ENCODE data around the gene PHKG1. TPM values are rescaled to one million over a fixed set of nuclear protein-coding genes. Genes with fewer than 3 reads are reported as not detected.

PHKG1 gene
- not detected in 2 replicates for total RNA-seq

GRCh38 chr7:56092789-56093531 is at the start of gene PHKG1:
PHKG1 (minus strand) TSS chr7:56092952; CDS start chr7:56088941, 4,011 bp downstream.

GRCh38 chr7:56115852-56116538 is 23.2 kb upstream of the PHKG1 start, which contains the start of gene NUPR2:
NUPR2 (minus strand) TSS chr7:56116417; CDS start chr7:56116314, 103 bp downstream.

GRCh38 chr7:56106108-56107073 is 13.6 kb upstream of the PHKG1 start, which contains the start of gene CHCHD2:
CHCHD2 (minus strand) TSS chr7:56106476; CDS start chr7:56106413, 63 bp downstream.

GRCh38 chr7:56063882-56064625 is 28.7 kb downstream of the PHKG1 start, which contains the start of gene SUMF2:
SUMF2 (plus strand) TSS chr7:56064286; CDS start chr7:56064312, 26 bp downstream.

GRCh38 chr7:56051339-56052191 is 41.2 kb downstream of the PHKG1 start, which contains the start of the genes CCT6A and PSPH:
CCT6A (plus strand) TSS chr7:56051765; CDS start chr7:56051849, 84 bp downstream.
PSPH (minus strand) TSS chr7:56051444; CDS start chr7:56021212, 30,232 bp downstream.

Other genes starting within 250 kb of the PHKG1 start
- not detected in 2 replicates for gene SEPTIN14, start 230.2 kb downstream of the PHKG1 start, total RNA-seq
- 0.18 and 3.7 TPM in 2 replicates for gene ZNF713, start 205.5 kb downstream of the PHKG1 start, total RNA-seq
- 11.0 and 11.6 TPM in 2 replicates for gene MRPS17, start 141.1 kb downstream of the PHKG1 start, total RNA-seq
- 37.7 and 46.2 TPM in 2 replicates for gene NIPSNAP2, start 128.4 kb downstream of the PHKG1 start, total RNA-seq
- gene PSPH, start 41.5 kb downstream of the PHKG1 start, total RNA-seq = 37.4 and 57.8 TPM in 2 replicates
- gene CCT6A, start 41.2 kb downstream of the PHKG1 start, total RNA-seq = 78.5 and 104 TPM in 2 replicates
- gene SUMF2, start 28.7 kb downstream of the PHKG1 start, total RNA-seq = 144 and 152 TPM in 2 replicates
- gene CHCHD2, start 13.5 kb upstream of the PHKG1 start, total RNA-seq = 382 and 398 TPM in 2 replicates
- gene NUPR2, start 23.5 kb upstream of the PHKG1 start, total RNA-seq = not detected in 2 replicates